NCI-H526 (cell line): ENCODE results near the gene SLCO3A1.

ENCODE experiments used
- DNase-seq, 2 experiments: peaks; one replicate each; lab custom pipeline; 2025; lab: John Stamatoyannopoulos, UW

Gene SLCO3A1

GRCh38 chr15:92128788-92129187 is 275.3 kb downstream of the SLCO3A1 start:
- no peak for DNase-seq

GRCh38 chr15:92130244-92130643 is 276.7 kb downstream of the SLCO3A1 start:
- no peak for DNase-seq

GRCh38 chr15:92130906-92131305 is 277.4 kb downstream of the SLCO3A1 start:
- DNase-seq: no peak

- DNase-seq: no peak
These were observed 279.7 kb downstream of the SLCO3A1 start for GRCh38 chr15:92132982-92133755.

- DNase-seq: no peak
These were observed 287.3 kb downstream of the SLCO3A1 start for GRCh38 chr15:92140796-92141195.

GRCh38 chr15:92141607-92142006 is 288.1 kb downstream of the SLCO3A1 start:
- DNase-seq: no peak

GRCh38 chr15:92142242-92143232 is 289.0 kb downstream of the SLCO3A1 start:
- no peak for DNase-seq

- DNase-seq: no peak
These were observed 290.3 kb downstream of the SLCO3A1 start for GRCh38 chr15:92143765-92144164.

- no peak for DNase-seq
These were observed 293.1 kb downstream of the SLCO3A1 start for GRCh38 chr15:92146511-92147150.

- no peak for DNase-seq
These were observed 295.5 kb downstream of the SLCO3A1 start for GRCh38 chr15:92149029-92149428.

- no peak for DNase-seq
These were observed 296.0 kb downstream of the SLCO3A1 start for GRCh38 chr15:92149465-92149864.

GRCh38 chr15:92151168-92151567 is 297.7 kb downstream of the SLCO3A1 start:
- no peak for DNase-seq

GRCh38 chr15:92151741-92152140 is 298.2 kb downstream of the SLCO3A1 start:
- DNase-seq: no peak

GRCh38 chr15:92152983-92153382 is 299.5 kb downstream of the SLCO3A1 start:
- no peak for DNase-seq

- no peak for DNase-seq
These were observed 300.1 kb downstream of the SLCO3A1 start for GRCh38 chr15:92153620-92154019.

- no peak for DNase-seq
These were observed 302.4 kb downstream of the SLCO3A1 start for GRCh38 chr15:92155934-92156333.

- DNase-seq: no peak
These were observed 304.3 kb downstream of the SLCO3A1 start for GRCh38 chr15:92157666-92158298.

- no peak for DNase-seq
These were observed 304.9 kb downstream of the SLCO3A1 start for GRCh38 chr15:92158426-92158825.

GRCh38 chr15:92159481-92159880 is 306.0 kb downstream of the SLCO3A1 start:
- no peak for DNase-seq

- no peak for DNase-seq
These were observed 306.7 kb downstream of the SLCO3A1 start for GRCh38 chr15:92159906-92160841.
